SK-N-SH treated with all-trans-retinoic acid at 6 μM for 48 hours (cell line): ENCODE results near the gene ACSS3.

Source experiments
- ATAC-seq: fragments of 200-7000 bp; cut with Tn5 transposase; 3 replicates; pipeline ENCODE4 v1.9.1; 2020; ENCODE audit warnings: mild to moderate bottlenecking, moderate library complexity
- ARNTL ChIP-seq: fragments of 450-650 bp; formaldehyde crosslinking; IDR thresholded peaks from 2 replicates; pipeline ENCODE4 v1.5.0; 2020; ENCODE audit warnings: low read depth, mild to moderate bottlenecking, moderate library complexity, borderline replicate concordance
- BACH2 ChIP-seq: fragments of 250-450 bp; sonication (Bioruptor Pico); IDR thresholded peaks from 2 replicates; pipeline ENCODE4 v1.9.0; 2021; ENCODE audit warnings: mild to moderate bottlenecking, borderline replicate concordance
- CREB5 ChIP-seq: fragments of 250-450 bp; sonication (Bioruptor Pico); IDR thresholded peaks from 2 replicates; pipeline ENCODE4 v1.5.1; 2020; ENCODE audit warnings: low read depth, mild to moderate bottlenecking, moderate library complexity
- CSDC2 ChIP-seq: fragments of 250-450 bp; sonication (Bioruptor Pico); IDR thresholded peaks from 2 replicates; pipeline ENCODE4 v1.5.0; 2020; ENCODE audit warnings: mild to moderate bottlenecking, moderate library complexity
- ESRRG ChIP-seq: fragments of 250-450 bp; sonication (Bioruptor Pico); IDR thresholded peaks from 2 replicates; pipeline ENCODE4 v1.6.1; 2021; ENCODE audit warnings: mild to moderate bottlenecking
- GLIS3 ChIP-seq: fragments of 250-450 bp; sonication (Bioruptor Pico); IDR thresholded peaks from 2 replicates; pipeline ENCODE4 v1.5.0; 2020; ENCODE audit warnings: mild to moderate bottlenecking, moderate library complexity
- ISL1 ChIP-seq: fragments of 250-450 bp; sonication (Bioruptor Pico); IDR thresholded peaks from 2 replicates; pipeline ENCODE4 v2.1.2; 2022; ENCODE audit warnings: mild to moderate bottlenecking, moderate library complexity
- OSR1 ChIP-seq: fragments of 250-450 bp; sonication (Bioruptor Pico); IDR thresholded peaks from 2 replicates; pipeline ENCODE4 v1.8.0; 2022; ENCODE audit warnings: moderate library complexity, mild to moderate bottlenecking, inconsistent platforms
- PPARA ChIP-seq: fragments of 250-450 bp; sonication (Bioruptor Pico); IDR thresholded peaks from 2 replicates; pipeline ENCODE4 v1.5.0; 2020; ENCODE audit warnings: mild to moderate bottlenecking, borderline replicate concordance
- RARB ChIP-seq: fragments of 250-450 bp; sonication (Bioruptor Pico); IDR thresholded peaks from 2 replicates; pipeline ENCODE4 v1.8.0; 2021; ENCODE audit warnings: mild to moderate bottlenecking, moderate library complexity
- SNAI2 ChIP-seq: fragments of 250-450 bp; sonication (Bioruptor Pico); IDR thresholded peaks from 2 replicates; pipeline ENCODE4 v1.5.0; 2020; ENCODE audit warnings: mild to moderate bottlenecking, moderate library complexity
- TCF4 ChIP-seq: fragments of 250-450 bp; sonication (Bioruptor Pico); IDR thresholded peaks from 2 replicates; pipeline ENCODE4 v1.8.0; 2021; ENCODE audit warnings: mild to moderate bottlenecking, moderate library complexity, borderline replicate concordance
- TOX ChIP-seq: fragments of 250-450 bp; sonication (Bioruptor Pico); IDR thresholded peaks from 2 replicates; pipeline ENCODE4 v1.8.0; 2021; ENCODE audit warnings: mild to moderate bottlenecking, moderate library complexity, borderline replicate concordance
- ZC3H10 ChIP-seq: fragments of 250-450 bp; sonication (Bioruptor Pico); IDR thresholded peaks from 2 replicates; pipeline ENCODE4 v1.5.1; 2021; ENCODE audit warnings: mild to moderate bottlenecking, moderate library complexity
- ZFP3 ChIP-seq: fragments of 250-450 bp; sonication (Bioruptor Pico); IDR thresholded peaks from 2 replicates; pipeline ENCODE4 v1.5.0; 2020; ENCODE audit warnings: mild to moderate bottlenecking, moderate library complexity
- ZFP30 ChIP-seq: fragments of 450-650 bp; formaldehyde crosslinking; IDR thresholded peaks from 2 replicates; pipeline ENCODE4 v1.5.0; 2022; ENCODE audit warnings: mild to moderate bottlenecking, moderate library complexity
- ZNF565 ChIP-seq: fragments of 450-650 bp; formaldehyde crosslinking; conservative IDR thresholded peaks from 2 replicates; pipeline ENCODE4 v1.5.0; 2020; ENCODE audit warnings: low read depth, mild to moderate bottlenecking, moderate library complexity
- ZNF70 ChIP-seq: fragments of 450-650 bp; formaldehyde crosslinking; IDR thresholded peaks from 2 replicates; pipeline ENCODE4 v1.5.0; 2020; ENCODE audit warnings: mild to moderate bottlenecking, moderate library complexity
- ZNF8 ChIP-seq: fragments of 450-650 bp; formaldehyde crosslinking; IDR thresholded peaks from 2 replicates; pipeline ENCODE4 v1.5.0; 2020; ENCODE audit warnings: mild to moderate bottlenecking, moderate library complexity
- TF ChIP-seq, protein P1 (sequence below): fragments of 250-450 bp; sonication (Bioruptor Pico); IDR thresholded peaks from 2 replicates; pipeline ENCODE4 v1.8.0; 2020; ENCODE audit warnings: mild to moderate bottlenecking, moderate library complexity, borderline replicate concordance
- TF ChIP-seq, protein P2 (sequence below): fragments of 250-450 bp; sonication (Bioruptor Pico); IDR thresholded peaks from 2 replicates; pipeline ENCODE4 v1.5.1; 2021; ENCODE audit warnings: mild to moderate bottlenecking, moderate library complexity
- TF ChIP-seq, protein P3 (sequence below): fragments of 250-450 bp; sonication (Bioruptor Pico); IDR thresholded peaks from 2 replicates; pipeline ENCODE4 v1.8.0; 2021; ENCODE audit warnings: low read depth, mild to moderate bottlenecking, moderate library complexity, borderline replicate concordance
- TF ChIP-seq, protein P4 (sequence below): fragments of 250-450 bp; sonication (Bioruptor Pico); IDR thresholded peaks from 2 replicates; pipeline ENCODE4 v1.5.0; 2020; ENCODE audit warnings: mild to moderate bottlenecking, moderate library complexity

The ACSS3 gene

GRCh38 chr12:81147292-81147919, 69.5 kb downstream of the ACSS3 start:
- TF ChIP-seq, protein P1, sequence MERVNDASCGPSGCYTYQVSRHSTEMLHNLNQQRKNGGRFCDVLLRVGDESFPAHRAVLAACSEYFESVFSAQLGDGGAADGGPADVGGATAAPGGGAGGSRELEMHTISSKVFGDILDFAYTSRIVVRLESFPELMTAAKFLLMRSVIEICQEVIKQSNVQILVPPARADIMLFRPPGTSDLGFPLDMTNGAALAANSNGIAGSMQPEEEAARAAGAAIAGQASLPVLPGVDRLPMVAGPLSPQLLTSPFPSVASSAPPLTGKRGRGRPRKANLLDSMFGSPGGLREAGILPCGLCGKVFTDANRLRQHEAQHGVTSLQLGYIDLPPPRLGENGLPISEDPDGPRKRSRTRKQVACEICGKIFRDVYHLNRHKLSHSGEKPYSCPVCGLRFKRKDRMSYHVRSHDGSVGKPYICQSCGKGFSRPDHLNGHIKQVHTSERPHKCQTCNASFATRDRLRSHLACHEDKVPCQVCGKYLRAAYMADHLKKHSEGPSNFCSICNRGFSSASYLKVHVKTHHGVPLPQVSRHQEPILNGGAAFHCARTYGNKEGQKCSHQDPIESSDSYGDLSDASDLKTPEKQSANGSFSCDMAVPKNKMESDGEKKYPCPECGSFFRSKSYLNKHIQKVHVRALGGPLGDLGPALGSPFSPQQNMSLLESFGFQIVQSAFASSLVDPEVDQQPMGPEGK (CRISPR knock-in tag), result no peak
- TF ChIP-seq ESRRG (CRISPR knock-in tag) (no peak), ZNF70 (CRISPR knock-in tag) (no peak), GLIS3 (CRISPR knock-in tag) (no peak), ZFP3 (CRISPR knock-in tag) (no peak), CSDC2 (CRISPR knock-in tag) (no peak), TOX (no peak), CREB5 (CRISPR knock-in tag) (no peak), ARNTL (no peak), ZNF8 (CRISPR knock-in tag) (no peak), ZC3H10 (no peak)
- TF ChIP-seq, protein P2, sequence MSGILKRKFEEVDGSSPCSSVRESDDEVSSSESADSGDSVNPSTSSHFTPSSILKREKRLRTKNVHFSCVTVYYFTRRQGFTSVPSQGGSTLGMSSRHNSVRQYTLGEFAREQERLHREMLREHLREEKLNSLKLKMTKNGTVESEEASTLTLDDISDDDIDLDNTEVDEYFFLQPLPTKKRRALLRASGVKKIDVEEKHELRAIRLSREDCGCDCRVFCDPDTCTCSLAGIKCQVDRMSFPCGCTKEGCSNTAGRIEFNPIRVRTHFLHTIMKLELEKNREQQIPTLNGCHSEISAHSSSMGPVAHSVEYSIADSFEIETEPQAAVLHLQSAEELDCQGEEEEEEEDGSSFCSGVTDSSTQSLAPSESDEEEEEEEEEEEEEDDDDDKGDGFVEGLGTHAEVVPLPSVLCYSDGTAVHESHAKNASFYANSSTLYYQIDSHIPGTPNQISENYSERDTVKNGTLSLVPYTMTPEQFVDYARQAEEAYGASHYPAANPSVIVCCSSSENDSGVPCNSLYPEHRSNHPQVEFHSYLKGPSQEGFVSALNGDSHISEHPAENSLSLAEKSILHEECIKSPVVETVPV (CRISPR knock-in tag), result no peak
- TF ChIP-seq, protein P3, sequence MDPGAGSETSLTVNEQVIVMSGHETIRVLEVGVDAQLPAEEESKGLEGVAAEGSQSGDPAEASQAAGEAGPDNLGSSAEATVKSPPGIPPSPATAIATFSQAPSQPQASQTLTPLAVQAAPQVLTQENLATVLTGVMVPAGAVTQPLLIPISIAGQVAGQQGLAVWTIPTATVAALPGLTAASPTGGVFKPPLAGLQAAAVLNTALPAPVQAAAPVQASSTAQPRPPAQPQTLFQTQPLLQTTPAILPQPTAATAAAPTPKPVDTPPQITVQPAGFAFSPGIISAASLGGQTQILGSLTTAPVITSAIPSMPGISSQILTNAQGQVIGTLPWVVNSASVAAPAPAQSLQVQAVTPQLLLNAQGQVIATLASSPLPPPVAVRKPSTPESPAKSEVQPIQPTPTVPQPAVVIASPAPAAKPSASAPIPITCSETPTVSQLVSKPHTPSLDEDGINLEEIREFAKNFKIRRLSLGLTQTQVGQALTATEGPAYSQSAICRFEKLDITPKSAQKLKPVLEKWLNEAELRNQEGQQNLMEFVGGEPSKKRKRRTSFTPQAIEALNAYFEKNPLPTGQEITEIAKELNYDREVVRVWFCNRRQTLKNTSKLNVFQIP (CRISPR knock-in tag), result no peak
- TF ChIP-seq, protein P4, sequence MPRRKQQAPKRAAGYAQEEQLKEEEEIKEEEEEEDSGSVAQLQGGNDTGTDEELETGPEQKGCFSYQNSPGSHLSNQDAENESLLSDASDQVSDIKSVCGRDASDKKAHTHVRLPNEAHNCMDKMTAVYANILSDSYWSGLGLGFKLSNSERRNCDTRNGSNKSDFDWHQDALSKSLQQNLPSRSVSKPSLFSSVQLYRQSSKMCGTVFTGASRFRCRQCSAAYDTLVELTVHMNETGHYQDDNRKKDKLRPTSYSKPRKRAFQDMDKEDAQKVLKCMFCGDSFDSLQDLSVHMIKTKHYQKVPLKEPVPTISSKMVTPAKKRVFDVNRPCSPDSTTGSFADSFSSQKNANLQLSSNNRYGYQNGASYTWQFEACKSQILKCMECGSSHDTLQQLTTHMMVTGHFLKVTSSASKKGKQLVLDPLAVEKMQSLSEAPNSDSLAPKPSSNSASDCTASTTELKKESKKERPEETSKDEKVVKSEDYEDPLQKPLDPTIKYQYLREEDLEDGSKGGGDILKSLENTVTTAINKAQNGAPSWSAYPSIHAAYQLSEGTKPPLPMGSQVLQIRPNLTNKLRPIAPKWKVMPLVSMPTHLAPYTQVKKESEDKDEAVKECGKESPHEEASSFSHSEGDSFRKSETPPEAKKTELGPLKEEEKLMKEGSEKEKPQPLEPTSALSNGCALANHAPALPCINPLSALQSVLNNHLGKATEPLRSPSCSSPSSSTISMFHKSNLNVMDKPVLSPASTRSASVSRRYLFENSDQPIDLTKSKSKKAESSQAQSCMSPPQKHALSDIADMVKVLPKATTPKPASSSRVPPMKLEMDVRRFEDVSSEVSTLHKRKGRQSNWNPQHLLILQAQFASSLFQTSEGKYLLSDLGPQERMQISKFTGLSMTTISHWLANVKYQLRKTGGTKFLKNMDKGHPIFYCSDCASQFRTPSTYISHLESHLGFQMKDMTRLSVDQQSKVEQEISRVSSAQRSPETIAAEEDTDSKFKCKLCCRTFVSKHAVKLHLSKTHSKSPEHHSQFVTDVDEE (CRISPR knock-in tag), result no peak
- no peak for ATAC-seq

- ATAC-seq, result no peak
- TF ChIP-seq ZC3H10 (no peak), OSR1 (CRISPR knock-in tag) (no peak), ZFP30 (no peak)
Measured at GRCh38 chr12:81150382-81150781, 72.5 kb downstream of the ACSS3 start.

DNA sequence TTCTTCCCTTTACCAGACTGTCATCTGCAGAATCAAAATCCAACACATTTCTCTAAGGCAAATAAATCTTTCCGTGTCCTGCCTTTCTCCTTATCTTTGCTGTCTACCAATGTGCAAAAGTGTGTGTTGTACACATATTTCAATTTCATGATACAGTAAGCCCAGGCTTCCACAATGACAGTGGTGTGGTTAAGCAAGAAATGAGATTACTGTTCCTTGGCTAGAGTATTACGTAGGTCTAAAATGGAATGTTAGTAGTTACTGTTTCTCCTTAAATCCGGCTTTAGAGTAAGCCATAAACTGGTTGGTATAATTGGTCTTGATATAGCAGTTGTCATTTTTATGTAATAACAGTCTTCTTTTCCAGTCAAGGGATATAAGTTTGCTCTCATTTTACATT, 82.0 kb downstream of the ACSS3 start:
- no peak for TF ChIP-seq CSDC2 (CRISPR knock-in tag)
- TF ChIP-seq ZNF565 (CRISPR knock-in tag), result no peak
- TF ChIP-seq ZNF8 (CRISPR knock-in tag), result no peak
- no peak for TF ChIP-seq SNAI2 (CRISPR knock-in tag)
- TF ChIP-seq ARNTL, result no peak
- TF ChIP-seq, protein P3 (CRISPR knock-in tag), result no peak
- no peak for TF ChIP-seq CREB5 (CRISPR knock-in tag)
- no peak for TF ChIP-seq ZC3H10
- TF ChIP-seq TCF4, result no peak
- TF ChIP-seq BACH2 (CRISPR knock-in tag), result no peak
- TF ChIP-seq, protein P2 (CRISPR knock-in tag), result no peak
- TF ChIP-seq ISL1 (CRISPR knock-in tag), result no peak
- TF ChIP-seq PPARA (CRISPR knock-in tag), result no peak
- no peak for TF ChIP-seq RARB (CRISPR knock-in tag)
- TF ChIP-seq, all 23 proteins: peak for 0
- ATAC-seq, result no peak
